ENCODE results near the gene TCP11L2. TPM values are rescaled to one million over a fixed set of nuclear protein-coding genes. Genes with fewer than 3 reads are reported as not detected.

TCP11L2 gene
- total and polyA plus RNA-seq, 9 of the 15 experiments (the other 6 are each of a cell fraction or from before 2014, with no cell fraction given): 0.39 to 4.5 (median 1.3) TPM

DNA sequence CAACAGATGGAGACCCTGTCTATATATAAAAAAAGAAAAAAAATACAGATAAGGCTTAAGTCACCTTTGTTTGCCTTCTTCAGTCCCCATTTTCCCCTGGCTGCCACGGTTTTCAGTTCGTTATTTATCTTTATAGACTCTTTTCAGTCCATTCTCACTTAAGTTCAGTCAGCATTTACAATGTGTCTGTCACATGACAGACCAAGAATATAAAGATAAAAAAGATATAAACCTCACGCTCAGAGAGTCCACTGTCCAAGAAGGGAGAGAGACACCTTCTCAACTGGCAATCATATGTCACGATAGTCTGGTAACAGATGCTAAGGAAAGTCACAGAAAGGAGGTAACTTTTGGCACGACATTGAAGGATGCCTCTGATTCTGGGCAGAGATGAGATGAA lies 41.6 kb downstream of the TCP11L2 start (continued):
- TF ChIP-seq, protein P1, sequence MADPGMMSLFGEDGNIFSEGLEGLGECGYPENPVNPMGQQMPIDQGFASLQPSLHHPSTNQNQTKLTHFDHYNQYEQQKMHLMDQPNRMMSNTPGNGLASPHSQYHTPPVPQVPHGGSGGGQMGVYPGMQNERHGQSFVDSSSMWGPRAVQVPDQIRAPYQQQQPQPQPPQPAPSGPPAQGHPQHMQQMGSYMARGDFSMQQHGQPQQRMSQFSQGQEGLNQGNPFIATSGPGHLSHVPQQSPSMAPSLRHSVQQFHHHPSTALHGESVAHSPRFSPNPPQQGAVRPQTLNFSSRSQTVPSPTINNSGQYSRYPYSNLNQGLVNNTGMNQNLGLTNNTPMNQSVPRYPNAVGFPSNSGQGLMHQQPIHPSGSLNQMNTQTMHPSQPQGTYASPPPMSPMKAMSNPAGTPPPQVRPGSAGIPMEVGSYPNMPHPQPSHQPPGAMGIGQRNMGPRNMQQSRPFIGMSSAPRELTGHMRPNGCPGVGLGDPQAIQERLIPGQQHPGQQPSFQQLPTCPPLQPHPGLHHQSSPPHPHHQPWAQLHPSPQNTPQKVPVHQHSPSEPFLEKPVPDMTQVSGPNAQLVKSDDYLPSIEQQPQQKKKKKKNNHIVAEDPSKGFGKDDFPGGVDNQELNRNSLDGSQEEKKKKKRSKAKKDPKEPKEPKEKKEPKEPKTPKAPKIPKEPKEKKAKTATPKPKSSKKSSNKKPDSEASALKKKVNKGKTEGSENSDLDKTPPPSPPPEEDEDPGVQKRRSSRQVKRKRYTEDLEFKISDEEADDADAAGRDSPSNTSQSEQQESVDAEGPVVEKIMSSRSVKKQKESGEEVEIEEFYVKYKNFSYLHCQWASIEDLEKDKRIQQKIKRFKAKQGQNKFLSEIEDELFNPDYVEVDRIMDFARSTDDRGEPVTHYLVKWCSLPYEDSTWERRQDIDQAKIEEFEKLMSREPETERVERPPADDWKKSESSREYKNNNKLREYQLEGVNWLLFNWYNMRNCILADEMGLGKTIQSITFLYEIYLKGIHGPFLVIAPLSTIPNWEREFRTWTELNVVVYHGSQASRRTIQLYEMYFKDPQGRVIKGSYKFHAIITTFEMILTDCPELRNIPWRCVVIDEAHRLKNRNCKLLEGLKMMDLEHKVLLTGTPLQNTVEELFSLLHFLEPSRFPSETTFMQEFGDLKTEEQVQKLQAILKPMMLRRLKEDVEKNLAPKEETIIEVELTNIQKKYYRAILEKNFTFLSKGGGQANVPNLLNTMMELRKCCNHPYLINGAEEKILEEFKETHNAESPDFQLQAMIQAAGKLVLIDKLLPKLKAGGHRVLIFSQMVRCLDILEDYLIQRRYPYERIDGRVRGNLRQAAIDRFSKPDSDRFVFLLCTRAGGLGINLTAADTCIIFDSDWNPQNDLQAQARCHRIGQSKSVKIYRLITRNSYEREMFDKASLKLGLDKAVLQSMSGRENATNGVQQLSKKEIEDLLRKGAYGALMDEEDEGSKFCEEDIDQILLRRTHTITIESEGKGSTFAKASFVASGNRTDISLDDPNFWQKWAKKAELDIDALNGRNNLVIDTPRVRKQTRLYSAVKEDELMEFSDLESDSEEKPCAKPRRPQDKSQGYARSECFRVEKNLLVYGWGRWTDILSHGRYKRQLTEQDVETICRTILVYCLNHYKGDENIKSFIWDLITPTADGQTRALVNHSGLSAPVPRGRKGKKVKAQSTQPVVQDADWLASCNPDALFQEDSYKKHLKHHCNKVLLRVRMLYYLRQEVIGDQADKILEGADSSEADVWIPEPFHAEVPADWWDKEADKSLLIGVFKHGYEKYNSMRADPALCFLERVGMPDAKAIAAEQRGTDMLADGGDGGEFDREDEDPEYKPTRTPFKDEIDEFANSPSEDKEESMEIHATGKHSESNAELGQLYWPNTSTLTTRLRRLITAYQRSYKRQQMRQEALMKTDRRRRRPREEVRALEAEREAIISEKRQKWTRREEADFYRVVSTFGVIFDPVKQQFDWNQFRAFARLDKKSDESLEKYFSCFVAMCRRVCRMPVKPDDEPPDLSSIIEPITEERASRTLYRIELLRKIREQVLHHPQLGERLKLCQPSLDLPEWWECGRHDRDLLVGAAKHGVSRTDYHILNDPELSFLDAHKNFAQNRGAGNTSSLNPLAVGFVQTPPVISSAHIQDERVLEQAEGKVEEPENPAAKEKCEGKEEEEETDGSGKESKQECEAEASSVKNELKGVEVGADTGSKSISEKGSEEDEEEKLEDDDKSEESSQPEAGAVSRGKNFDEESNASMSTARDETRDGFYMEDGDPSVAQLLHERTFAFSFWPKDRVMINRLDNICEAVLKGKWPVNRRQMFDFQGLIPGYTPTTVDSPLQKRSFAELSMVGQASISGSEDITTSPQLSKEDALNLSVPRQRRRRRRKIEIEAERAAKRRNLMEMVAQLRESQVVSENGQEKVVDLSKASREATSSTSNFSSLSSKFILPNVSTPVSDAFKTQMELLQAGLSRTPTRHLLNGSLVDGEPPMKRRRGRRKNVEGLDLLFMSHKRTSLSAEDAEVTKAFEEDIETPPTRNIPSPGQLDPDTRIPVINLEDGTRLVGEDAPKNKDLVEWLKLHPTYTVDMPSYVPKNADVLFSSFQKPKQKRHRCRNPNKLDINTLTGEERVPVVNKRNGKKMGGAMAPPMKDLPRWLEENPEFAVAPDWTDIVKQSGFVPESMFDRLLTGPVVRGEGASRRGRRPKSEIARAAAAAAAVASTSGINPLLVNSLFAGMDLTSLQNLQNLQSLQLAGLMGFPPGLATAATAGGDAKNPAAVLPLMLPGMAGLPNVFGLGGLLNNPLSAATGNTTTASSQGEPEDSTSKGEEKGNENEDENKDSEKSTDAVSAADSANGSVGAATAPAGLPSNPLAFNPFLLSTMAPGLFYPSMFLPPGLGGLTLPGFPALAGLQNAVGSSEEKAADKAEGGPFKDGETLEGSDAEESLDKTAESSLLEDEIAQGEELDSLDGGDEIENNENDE (IDR thresholded peaks at IDR 0.05; ENCODE audit: low read depth, low read length): no peak
- TF ChIP-seq ZSCAN29 (IDR thresholded peaks at IDR 0.05) (no peak), HDAC6 (IDR thresholded peaks at IDR 0.05; ENCODE audit: low read depth, low read length) (no peak), MTA2 (IDR thresholded peaks at IDR 0.05; ENCODE audit: low read depth) (no peak), LARP7 (IDR thresholded peaks at IDR 0.05) (no peak), EGR1 (conservative IDR thresholded peaks at IDR 0.05) (no peak)
- TF ChIP-seq, protein P2, sequence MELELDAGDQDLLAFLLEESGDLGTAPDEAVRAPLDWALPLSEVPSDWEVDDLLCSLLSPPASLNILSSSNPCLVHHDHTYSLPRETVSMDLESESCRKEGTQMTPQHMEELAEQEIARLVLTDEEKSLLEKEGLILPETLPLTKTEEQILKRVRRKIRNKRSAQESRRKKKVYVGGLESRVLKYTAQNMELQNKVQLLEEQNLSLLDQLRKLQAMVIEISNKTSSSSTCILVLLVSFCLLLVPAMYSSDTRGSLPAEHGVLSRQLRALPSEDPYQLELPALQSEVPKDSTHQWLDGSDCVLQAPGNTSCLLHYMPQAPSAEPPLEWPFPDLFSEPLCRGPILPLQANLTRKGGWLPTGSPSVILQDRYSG (tag; conservative IDR thresholded peaks at IDR 0.05; ENCODE audit: low read depth): no peak
- TF ChIP-seq, protein P3, sequence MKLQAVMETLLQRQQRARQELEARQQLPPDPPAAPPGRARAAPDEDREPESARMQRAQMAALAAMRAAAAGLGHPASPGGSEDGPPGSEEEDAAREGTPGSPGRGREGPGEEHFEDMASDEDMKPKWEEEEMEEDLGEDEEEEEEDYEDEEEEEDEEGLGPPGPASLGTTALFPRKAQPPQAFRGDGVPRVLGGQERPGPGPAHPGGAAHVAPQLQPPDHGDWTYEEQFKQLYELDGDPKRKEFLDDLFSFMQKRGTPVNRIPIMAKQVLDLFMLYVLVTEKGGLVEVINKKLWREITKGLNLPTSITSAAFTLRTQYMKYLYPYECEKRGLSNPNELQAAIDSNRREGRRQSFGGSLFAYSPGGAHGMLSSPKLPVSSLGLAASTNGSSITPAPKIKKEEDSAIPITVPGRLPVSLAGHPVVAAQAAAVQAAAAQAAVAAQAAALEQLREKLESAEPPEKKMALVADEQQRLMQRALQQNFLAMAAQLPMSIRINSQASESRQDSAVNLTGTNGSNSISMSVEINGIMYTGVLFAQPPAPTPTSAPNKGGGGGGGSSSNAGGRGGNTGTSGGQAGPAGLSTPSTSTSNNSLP (IDR thresholded peaks at IDR 0.05; ENCODE audit: borderline replicate concordance, low read depth, low read length): no peak
